Measurements from ENCODE around the gene CIC. TPM values are rescaled to one million over a fixed set of nuclear protein-coding genes. Genes with fewer than 3 reads are reported as not detected.

The CIC gene
- polyA plus RNA-seq (2012; ENCODE audit: insufficient read length, low read depth) = 81.2 TPM

GRCh38 chr19:42268704-42269477 is at the start of gene CIC:
CIC (plus strand) TSS chr19:42269252; CDS start chr19:42271784, 2,532 bp downstream.
- peak; percentile 78; the same call in 1 of the 2 replicates for TF ChIP-seq SIN3A (IDR thresholded peaks at IDR 0.05; ENCODE audit: borderline replicate concordance, insufficient read depth, low read length)
- no peak for TF ChIP-seq POLR2AphosphoS5 (IDR thresholded peaks at IDR 0.05; ENCODE audit: low read depth, low read length)

GRCh38 chr19:42219812-42220750 is 49.0 kb upstream of the CIC start, which contains the start of gene ZNF526:
ZNF526 (plus strand) TSS chr19:42220312; CDS start chr19:42224404, 4,092 bp downstream.
- TF ChIP-seq, protein P1, sequence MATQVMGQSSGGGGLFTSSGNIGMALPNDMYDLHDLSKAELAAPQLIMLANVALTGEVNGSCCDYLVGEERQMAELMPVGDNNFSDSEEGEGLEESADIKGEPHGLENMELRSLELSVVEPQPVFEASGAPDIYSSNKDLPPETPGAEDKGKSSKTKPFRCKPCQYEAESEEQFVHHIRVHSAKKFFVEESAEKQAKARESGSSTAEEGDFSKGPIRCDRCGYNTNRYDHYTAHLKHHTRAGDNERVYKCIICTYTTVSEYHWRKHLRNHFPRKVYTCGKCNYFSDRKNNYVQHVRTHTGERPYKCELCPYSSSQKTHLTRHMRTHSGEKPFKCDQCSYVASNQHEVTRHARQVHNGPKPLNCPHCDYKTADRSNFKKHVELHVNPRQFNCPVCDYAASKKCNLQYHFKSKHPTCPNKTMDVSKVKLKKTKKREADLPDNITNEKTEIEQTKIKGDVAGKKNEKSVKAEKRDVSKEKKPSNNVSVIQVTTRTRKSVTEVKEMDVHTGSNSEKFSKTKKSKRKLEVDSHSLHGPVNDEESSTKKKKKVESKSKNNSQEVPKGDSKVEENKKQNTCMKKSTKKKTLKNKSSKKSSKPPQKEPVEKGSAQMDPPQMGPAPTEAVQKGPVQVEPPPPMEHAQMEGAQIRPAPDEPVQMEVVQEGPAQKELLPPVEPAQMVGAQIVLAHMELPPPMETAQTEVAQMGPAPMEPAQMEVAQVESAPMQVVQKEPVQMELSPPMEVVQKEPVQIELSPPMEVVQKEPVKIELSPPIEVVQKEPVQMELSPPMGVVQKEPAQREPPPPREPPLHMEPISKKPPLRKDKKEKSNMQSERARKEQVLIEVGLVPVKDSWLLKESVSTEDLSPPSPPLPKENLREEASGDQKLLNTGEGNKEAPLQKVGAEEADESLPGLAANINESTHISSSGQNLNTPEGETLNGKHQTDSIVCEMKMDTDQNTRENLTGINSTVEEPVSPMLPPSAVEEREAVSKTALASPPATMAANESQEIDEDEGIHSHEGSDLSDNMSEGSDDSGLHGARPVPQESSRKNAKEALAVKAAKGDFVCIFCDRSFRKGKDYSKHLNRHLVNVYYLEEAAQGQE (IDR thresholded peaks at IDR 0.05; ENCODE audit: insufficient read depth in 1 of 2, low read depth in 2 of 2, low read length in 2 of 2) = peak in 1 of 2 experiments; percentile 60; a peak in 1 of 4 replicates
- TF ChIP-seq FOXP2 (optimal IDR thresholded peaks at IDR 0.05; ENCODE audit: borderline replicate concordance, extremely low read depth, extremely low read length, insufficient read depth) (no peak), SIN3A (IDR thresholded peaks at IDR 0.05; ENCODE audit: borderline replicate concordance, insufficient read depth, low read length) (peak; percentile 85), TAF1 (IDR thresholded peaks at IDR 0.05; ENCODE audit: borderline replicate concordance, insufficient read depth, low read length) (peak; percentile 92), POLR2AphosphoS5 (IDR thresholded peaks at IDR 0.05; ENCODE audit: low read depth, low read length) (peak; percentile 99)

GRCh38 chr19:42220751-42221097 is 48.3 kb upstream of the CIC start:
- no peak for TF ChIP-seq SIN3A (IDR thresholded peaks at IDR 0.05; ENCODE audit: borderline replicate concordance, insufficient read depth, low read length)
- TF ChIP-seq, protein P1 (IDR thresholded peaks at IDR 0.05; ENCODE audit: insufficient read depth in 1 of 2, low read depth in 2 of 2, low read length in 2 of 2) = no peak
- no peak for TF ChIP-seq POLR2AphosphoS5 (IDR thresholded peaks at IDR 0.05; ENCODE audit: low read depth, low read length)
- no peak for TF ChIP-seq FOXP2 (optimal IDR thresholded peaks at IDR 0.05; ENCODE audit: borderline replicate concordance, extremely low read depth, extremely low read length, insufficient read depth)
- no peak for TF ChIP-seq TAF1 (IDR thresholded peaks at IDR 0.05; ENCODE audit: borderline replicate concordance, insufficient read depth, low read length)

GRCh38 chr19:42224940-42225717 is 43.9 kb upstream of the CIC start:
- no peak for TF ChIP-seq POLR2AphosphoS5 (IDR thresholded peaks at IDR 0.05; ENCODE audit: low read depth, low read length)
- TF ChIP-seq, protein P1 (IDR thresholded peaks at IDR 0.05; ENCODE audit: insufficient read depth in 1 of 2, low read depth in 2 of 2, low read length in 2 of 2) = no peak
- TF ChIP-seq TAF1 (IDR thresholded peaks at IDR 0.05; ENCODE audit: borderline replicate concordance, insufficient read depth, low read length) = no peak
- TF ChIP-seq FOXP2 (optimal IDR thresholded peaks at IDR 0.05; ENCODE audit: borderline replicate concordance, extremely low read depth, extremely low read length, insufficient read depth) = no peak
- no peak for TF ChIP-seq SIN3A (IDR thresholded peaks at IDR 0.05; ENCODE audit: borderline replicate concordance, insufficient read depth, low read length)
